Right cardiac atrium (tissue), 5 donors: Measurements from ENCODE around the gene TXLNG. TPM values are rescaled to one million over a fixed set of nuclear protein-coding genes. Genes with fewer than 3 reads are reported as not detected.
"Not testable (repeated sequence)": the region's sequence is repeated elsewhere in the genome, so short reads cannot be mapped to it uniquely, and the experiment has no call there.

Experiments used
- ATAC-seq, 2 donors: fragments of 200-7000 bp; cut with Tn5 transposase; one replicate each; pipeline versions ENCODE4 v1.8.0 to v1.9.1; 2020; ENCODE audit warnings: moderate library complexity in 2 of 2, mild to moderate bottlenecking in 1 of 2
- DNase-seq, 3 donors: peaks; one replicate each; pipeline ENCODE4 v3.0.0-alpha.2; 2020
- H3K27ac ChIP-seq: one replicate; pipeline ENCODE4 v1.5.1; 2013; ENCODE audit warnings: mild to moderate bottlenecking, low read length, control low read depth, moderate library complexity
- H3K27me3 ChIP-seq: one replicate; pipeline ENCODE4 v1.6.1; 2013; ENCODE audit not compliant: control insufficient read depth, insufficient read depth
- H3K4me1 ChIP-seq: one replicate; pipeline ENCODE4 v1.6.1; 2013; ENCODE audit warnings: low read length; ENCODE audit not compliant: control insufficient read depth, insufficient read depth
- H3K4me3 ChIP-seq: one replicate; pipeline ENCODE4 v1.5.1; 2013; ENCODE audit warnings: low read length, control low read depth
- H3K9me3 ChIP-seq: one replicate; pipeline ENCODE4 v1.6.1; 2013; ENCODE audit warnings: low read length; ENCODE audit not compliant: control insufficient read depth
- WGBS: extraction: QIAGEN DNeasy Blood & Tissue Kit; methylation state at CpG from one replicate; pipeline ENCODE4 v1.1.7; 2013; 5-methylcytosine and 5-hydroxymethylcytosine counted together
- intact Hi-C, 4 donors: fragments of 100-400 bp; cut with DNase I; formaldehyde crosslinking; loops; one replicate each; pipeline versions ENCODE4 v1.11.0 to v1.14.0; 2022 to 2023
- long read RNA-seq, 4 donors: library from polyadenylated mRNA; unstranded; transcript quantifications; one replicate each; pipeline ENCODE4 v2.0.0, GENCODE V29; 2020 to 2021
- polyA plus RNA-seq: library from polyadenylated mRNA; stranded (reverse); fragments of 200-250 nt; gene quantifications from one replicate; pipeline ENCODE4 v1.2.3, GENCODE V29; 2013
- total RNA-seq, 4 donors: library from RNA; stranded (reverse); fragmentation: NEBNext Ultra II Directional; extraction: Animal tissue kit (Norgen Biotek cat#: 25700); gene quantifications; one replicate each; pipeline ENCODE4 v1.2.1, GENCODE V29; 2021
- donor health status: healthy with polysubstance abuse.
- donor health status: DM: no; HTN: yes; CAD: no.
- donor health status: DM: no; HTN: no; CAD: no.
- donor health status: DM: no; HTN: yes; CAD: no; lungs with severe emphysema.
- donor health status: DM: yes; HTN: yes; CAD: no.

Gene TXLNG
- total RNA-seq: 1 to 10 TPM; 5.9 to 8.0 (median 7.1) TPM
- 4.6 TPM for polyA plus RNA-seq
- long read RNA-seq, donor 1, full-length matches to known transcripts: 1 of 9 reads
- long read RNA-seq, donor 1, partial matches to known transcripts: 7 of 9 reads
- long read RNA-seq, donor 1, other reads (novel, unspliced or antisense): 1 of 9 reads
- long read RNA-seq, donor 2, full-length matches to known transcripts: 2 of 3 reads
- long read RNA-seq, donor 2, partial matches to known transcripts: 0 of 3 reads
- long read RNA-seq, donor 2, other reads (novel, unspliced or antisense): 1 of 3 reads
- long read RNA-seq, donor 3, full-length matches to known transcripts: 15 of 39 reads
- long read RNA-seq, donor 3, partial matches to known transcripts: 17 of 39 reads
- long read RNA-seq, donor 3, other reads (novel, unspliced or antisense): 7 of 39 reads
- long read RNA-seq, donor 4, full-length matches to known transcripts: 5 of 6 reads
- long read RNA-seq, donor 4, partial matches to known transcripts: 0 of 6 reads
- long read RNA-seq, donor 4, other reads (novel, unspliced or antisense): 1 of 6 reads

- under 1% methylated on average over 58 of the region's 59 CpGs for WGBS
- Histone ChIP-seq H3K27ac (peak within 1 kb of the TSS; percentile 76), H3K4me3 (peak within 1 kb of the TSS; percentile 92), H3K27me3 (no peaks in the 10 kb centered on the region), H3K4me1 (no peaks in the 10 kb centered on the region), H3K9me3 (no peaks in the 10 kb centered on the region)
- intact Hi-C loops: no loop called here
- peak; percentile 98 to 99 (median 99) for DNase-seq
- ATAC-seq: peak; percentile 100
Measured at GRCh38 chrX:16786139-16786790, at the start of gene TXLNG. Gene TXLNG, plus strand, starts transcription at chrX:16786466. Its CDS starts 22 bp downstream, at chrX:16786488.

- 97% methylated on average over 5 of the region's 5 CpGs for WGBS
- no peak for ATAC-seq
Measured at GRCh38 chrX:16737024-16737423, 49.2 kb upstream of the TXLNG start.

GRCh38 chrX:16739574-16739973 lies 46.7 kb upstream of the TXLNG start:
- intact Hi-C loops: no loop called here
- Histone ChIP-seq H3K4me1 (no peaks in the 10 kb centered on the region), H3K9me3 (no peaks in the 10 kb centered on the region), H3K27ac (no peak overlapping the region), H3K4me3 (no peak overlapping the region), H3K27me3 (no peaks in the 10 kb centered on the region)
- WGBS: 69% methylated on average over 6 of the region's 6 CpGs
- no peak for DNase-seq
- ATAC-seq: no peak

More at GRCh38 chrX:16737024-16737423, 49.2 kb upstream of the TXLNG start:
- no peak for DNase-seq
- Histone ChIP-seq H3K9me3 (no peaks in the 10 kb centered on the region), H3K27me3 (no peaks in the 10 kb centered on the region), H3K4me3 (no peak overlapping the region), H3K27ac (no peak overlapping the region), H3K4me1 (peaks cover 2% of the 10 kb centered on the region)
- intact Hi-C loops: no loop called here

- Histone ChIP-seq H3K4me1 (no peaks in the 10 kb centered on the region), H3K27me3 (no peaks in the 10 kb centered on the region), H3K4me3 (no peak overlapping the region), H3K9me3 (no peaks in the 10 kb centered on the region), H3K27ac (no peak overlapping the region)
- WGBS: 90% methylated on average over 12 of the region's 12 CpGs
- intact Hi-C loops: no loop called here
- no peak for ATAC-seq
- no peak for DNase-seq
Measured at GRCh38 chrX:16743604-16744325, 42.5 kb upstream of the TXLNG start.

GRCh38 chrX:16745102-16745501 lies 41.2 kb upstream of the TXLNG start:
- H3K27me3 ChIP-seq: no peaks in the 10 kb centered on the region
- no peak for ATAC-seq
- no peak overlapping the region for H3K27ac ChIP-seq
- intact Hi-C loops: no loop called here
- H3K9me3 ChIP-seq: no peaks in the 10 kb centered on the region
- WGBS: 88% methylated on average over 5 of the region's 5 CpGs
- no peak for DNase-seq
- no peak overlapping the region for H3K4me3 ChIP-seq
- H3K4me1 ChIP-seq: no peaks in the 10 kb centered on the region

GRCh38 chrX:16745659-16746058 lies 40.6 kb upstream of the TXLNG start:
- Histone ChIP-seq H3K4me1 (no peaks in the 10 kb centered on the region), H3K27me3 (no peaks in the 10 kb centered on the region), H3K27ac (no peak overlapping the region), H3K9me3 (no peaks in the 10 kb centered on the region), H3K4me3 (no peak overlapping the region)
- WGBS: 80% methylated on average over 5 of the region's 5 CpGs
- DNase-seq: no peak
- no peak for ATAC-seq
- intact Hi-C loops: no loop called here

- no peaks in the 10 kb centered on the region for H3K9me3 ChIP-seq
- intact Hi-C loops: no loop called here
- DNase-seq: no peak
- no peak overlapping the region for H3K27ac ChIP-seq
- WGBS: 76% methylated on average over 5 of the region's 5 CpGs
- H3K27me3 ChIP-seq: no peaks in the 10 kb centered on the region
- ATAC-seq: peak in 1 of 2 donors; percentile 71
- no peaks in the 10 kb centered on the region for H3K4me1 ChIP-seq
- H3K4me3 ChIP-seq: no peak overlapping the region
Measured at GRCh38 chrX:16748425-16748824, 37.8 kb upstream of the TXLNG start.

- ATAC-seq (no peak), DNase-seq (no peak)
- Histone ChIP-seq H3K9me3 (no peaks in the 10 kb centered on the region), H3K4me3 (no peak overlapping the region), H3K27me3 (no peaks in the 10 kb centered on the region), H3K4me1 (no peaks in the 10 kb centered on the region), H3K27ac (no peak overlapping the region)
- intact Hi-C loops: no loop called here
- WGBS: 93% methylated on average over 7 of the region's 7 CpGs
Measured at GRCh38 chrX:16750136-16750535, 36.1 kb upstream of the TXLNG start.

- Histone ChIP-seq H3K27ac (no peak overlapping the region), H3K4me1 (no peaks in the 10 kb centered on the region), H3K27me3 (no peaks in the 10 kb centered on the region), H3K4me3 (no peak overlapping the region), H3K9me3 (no peaks in the 10 kb centered on the region)
- 97% methylated on average over 2 of the region's 2 CpGs for WGBS
- ATAC-seq: no peak
- intact Hi-C loops: no loop called here
- DNase-seq: no peak
Measured at GRCh38 chrX:16754019-16754418, 32.2 kb upstream of the TXLNG start.

- no peak overlapping the region for H3K27ac ChIP-seq
- no peaks in the 10 kb centered on the region for H3K27me3 ChIP-seq
- ATAC-seq (no peak), DNase-seq (no peak)
- no peaks in the 10 kb centered on the region for H3K4me1 ChIP-seq
- WGBS: 96% methylated on average over 4 of the region's 4 CpGs
- no peaks in the 10 kb centered on the region for H3K9me3 ChIP-seq
- H3K4me3 ChIP-seq: no peak overlapping the region
- intact Hi-C loops: no loop called here
Measured at GRCh38 chrX:16756724-16757123, 29.5 kb upstream of the TXLNG start.

GRCh38 chrX:16761500-16761899 lies 24.8 kb upstream of the TXLNG start:
- ATAC-seq, H3K27ac ChIP-seq, H3K27me3 ChIP-seq, H3K9me3 ChIP-seq, H3K4me3 ChIP-seq, intact Hi-C loops, DNase-seq, H3K4me1 ChIP-seq: not testable (repeated sequence)
- WGBS: 92% methylated on average over 4 of the region's 4 CpGs
